ENCODE data around the gene ZBED5. TPM values are rescaled to one million over a fixed set of nuclear protein-coding genes. Genes with fewer than 3 reads are reported as not detected.
A peak's percentile ranks its signal among the peaks of the same experiment; 100 is the strongest.

The ZBED5 gene
- total and polyA plus RNA-seq, 8 donors = 9.0 to 54.7 (median 21.7) TPM

- Histone ChIP-seq H3K27me3 (no peaks in the 10 kb centered on the region), H3K36me3 (peaks cover 0 to 7% (median 0%) of the 10 kb centered on the region in 4 donors), H3K27ac (no peak overlapping the region), H3K4me1 (peaks cover 0 to 9% (median 4%) of the 10 kb centered on the region in 4 donors), H3K9me3 (peaks cover 0 to 19% (median 12%) of the 10 kb centered on the region in 4 donors), H3K4me3 (no peak overlapping the region)
- TF ChIP-seq EP300 (IDR thresholded peaks at IDR 0.05) = no peak
- no peak for TF ChIP-seq CTCF (IDR thresholded peaks at IDR 0.05)
- no peak for TF ChIP-seq POLR2AphosphoS5 (IDR thresholded peaks at IDR 0.05)
- no peak for TF ChIP-seq POLR2A (IDR thresholded peaks at IDR 0.05)
- no peak for DNase-seq
- intact Hi-C loops (cut with DNase I; ENCODE audit: low total_unique reads) = no loop called here
- 80 to 92% (median 86%) methylated on average over 2 of the region's 2 CpGs for WGBS, 5 donors
Observed at GRCh38 chr11:10875430-10876021, 17.7 kb upstream of the ZBED5 start.

- Histone ChIP-seq H3K36me3 (peaks cover 0 to 7% (median 0%) of the 10 kb centered on the region in 4 donors), H3K27ac (no peak overlapping the region), H3K4me1 (peaks cover 0 to 10% (median 0%) of the 10 kb centered on the region in 4 donors), H3K27me3 (no peaks in the 10 kb centered on the region), H3K9me3 (peaks cover 0 to 19% (median 12%) of the 10 kb centered on the region in 4 donors), H3K4me3 (no peak overlapping the region)
- TF ChIP-seq CTCF (IDR thresholded peaks at IDR 0.05) (no peak), EP300 (IDR thresholded peaks at IDR 0.05) (no peak), POLR2AphosphoS5 (IDR thresholded peaks at IDR 0.05) (no peak), POLR2A (IDR thresholded peaks at IDR 0.05) (no peak)
- WGBS, 5 donors = 92 to 99% (median 93%) methylated on average over 2 of the region's 2 CpGs
- no peak for DNase-seq
- intact Hi-C loops (cut with DNase I; ENCODE audit: low total_unique reads) = no loop called here
Observed at GRCh38 chr11:10872097-10872496, 14.2 kb upstream of the ZBED5 start.

- intact Hi-C loops (cut with DNase I; ENCODE audit: low total_unique reads) = no loop called here
- peaks cover 0 to 19% (median 12%) of the 10 kb centered on the region in 4 donors for H3K9me3 ChIP-seq
- H3K4me1 ChIP-seq = peaks cover 0 to 22% (median 9%) of the 10 kb centered on the region in 4 donors
- 96 to 100% (median 97%) methylated on average over 3 of the region's 3 CpGs for WGBS, 5 donors
- H3K27ac ChIP-seq = no peak overlapping the region
- TF ChIP-seq EP300 (IDR thresholded peaks at IDR 0.05) = no peak
- TF ChIP-seq CTCF (IDR thresholded peaks at IDR 0.05) = no peak
- TF ChIP-seq POLR2A (IDR thresholded peaks at IDR 0.05) = no peak
- TF ChIP-seq POLR2AphosphoS5 (IDR thresholded peaks at IDR 0.05) = no peak
- no peak overlapping the region for H3K4me3 ChIP-seq
- H3K36me3 ChIP-seq = peaks cover 0 to 7% (median 0%) of the 10 kb centered on the region in 4 donors
- H3K27me3 ChIP-seq = no peaks in the 10 kb centered on the region
- no peak for DNase-seq
Observed at GRCh38 chr11:10868352-10868751, 10.5 kb upstream of the ZBED5 start.

- H3K4me3 ChIP-seq = no peak overlapping the region
- peak overlapping the region in 2 of 5 donors; percentile 18 to 22 for H3K27ac ChIP-seq
- no peaks in the 10 kb centered on the region for H3K27me3 ChIP-seq
- H3K9me3 ChIP-seq = peaks cover 0 to 5% (median 4%) of the 10 kb centered on the region in 4 donors
- 71 to 76% (median 72%) methylated on average over 10 of the region's 10 CpGs for WGBS, 5 donors
- peak in 1 of 2 donors; percentile 27 for DNase-seq
- TF ChIP-seq POLR2AphosphoS5 (IDR thresholded peaks at IDR 0.05) (no peak), POLR2A (IDR thresholded peaks at IDR 0.05) (no peak)
- H3K36me3 ChIP-seq = peaks cover 0 to 3% (median 0%) of the 10 kb centered on the region in 4 donors
- intact Hi-C loops (cut with DNase I; ENCODE audit: low total_unique reads) = no loop called here
- H3K4me1 ChIP-seq = peaks cover 0 to 32% (median 14%) of the 10 kb centered on the region in 4 donors
Observed at GRCh38 chr11:10866893-10867331, 9.1 kb upstream of the ZBED5 start.

- Histone ChIP-seq H3K4me3 (no peak overlapping the region), H3K27ac (peak overlapping the region in 1 of 5 donors; percentile 22), H3K9me3 (no peaks in the 10 kb centered on the region), H3K27me3 (no peaks in the 10 kb centered on the region), H3K36me3 (no peaks in the 10 kb centered on the region), H3K4me1 (peaks cover 0 to 33% (median 14%) of the 10 kb centered on the region in 4 donors)
- TF ChIP-seq POLR2AphosphoS5 (IDR thresholded peaks at IDR 0.05) (no peak), EP300 (IDR thresholded peaks at IDR 0.05) (no peak), POLR2A (IDR thresholded peaks at IDR 0.05) (no peak), CTCF (IDR thresholded peaks at IDR 0.05) (no peak)
- intact Hi-C loops (cut with DNase I; ENCODE audit: low total_unique reads) = no loop called here
- no peak for DNase-seq
Observed at GRCh38 chr11:10865837-10866270, 8.0 kb upstream of the ZBED5 start.

Data from stomach (tissue), 9 donors.